Activated naive CD4-positive, alpha-beta T cell treated with anti-CD3 and anti-CD28 coated beads, Interleukin-2, amount 50 U/mL, for 24 hours (primary cell): ENCODE results near the gene ACAD8.
A peak's percentile ranks its signal among the peaks of the same experiment; 100 is the strongest.

Experiments
- H3K27ac Mint-ChIP-seq: one replicate; pipeline ENCODE4 v1.8.0; 2021; ENCODE audit warnings: mild to moderate bottlenecking, mixed read lengths
- H3K27me3 Mint-ChIP-seq: one replicate; pipeline ENCODE4 v1.8.0; 2021; ENCODE audit warnings: mixed read lengths
- H3K36me3 Mint-ChIP-seq: one replicate; pipeline ENCODE4 v1.8.0; 2021; ENCODE audit warnings: mixed read lengths
- H3K4me1 Mint-ChIP-seq: one replicate; pipeline ENCODE4 v1.8.0; 2021; ENCODE audit warnings: mixed read lengths
- H3K4me3 Mint-ChIP-seq: one replicate; pipeline ENCODE4 v1.8.0; 2021; ENCODE audit warnings: mild to moderate bottlenecking, mixed read lengths
- H3K9me3 Mint-ChIP-seq: one replicate; pipeline ENCODE4 v1.8.0; 2021; ENCODE audit warnings: mixed read lengths

Gene ACAD8

GRCh38 chr11:134289167-134289566, 35.8 kb downstream of the ACAD8 start:
- Mint-ChIP-seq H3K4me1 (no peaks in the 10 kb centered on the region), H3K27me3 (no peaks in the 10 kb centered on the region), H3K36me3 (no peaks in the 10 kb centered on the region), H3K4me3 (no peak overlapping the region), H3K9me3 (no peaks in the 10 kb centered on the region), H3K27ac (no peak overlapping the region)

DNA sequence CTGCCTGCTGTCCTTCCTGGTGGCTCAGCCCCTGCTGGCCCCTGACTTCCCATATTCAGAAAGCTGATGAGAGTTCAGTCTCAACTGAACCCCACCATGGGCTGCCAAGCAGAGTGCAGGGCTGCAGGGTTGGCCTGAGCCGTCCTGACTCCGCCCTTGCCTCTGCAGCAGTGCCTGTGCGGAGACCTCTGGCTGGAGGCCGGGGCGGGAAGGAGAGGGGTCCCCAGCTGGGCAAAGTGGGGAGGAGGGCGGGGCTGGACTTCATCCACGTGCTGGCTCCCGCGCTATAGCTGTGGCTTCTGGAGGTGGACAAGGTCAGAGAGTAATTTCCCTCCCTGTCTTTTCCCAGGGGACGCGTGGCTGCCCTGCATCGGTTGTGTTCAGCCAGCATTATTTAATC, 36.4 kb downstream of the ACAD8 start:
- H3K36me3 Mint-ChIP-seq, result no peaks in the 10 kb centered on the region
- no peak overlapping the region for H3K4me3 Mint-ChIP-seq
- no peaks in the 10 kb centered on the region for H3K9me3 Mint-ChIP-seq
- H3K27me3 Mint-ChIP-seq, result no peaks in the 10 kb centered on the region
- H3K27ac Mint-ChIP-seq, result no peak overlapping the region
- no peaks in the 10 kb centered on the region for H3K4me1 Mint-ChIP-seq

GRCh38 chr11:134290646-134291045, 37.3 kb downstream of the ACAD8 start:
- Mint-ChIP-seq H3K27me3 (no peaks in the 10 kb centered on the region), H3K36me3 (no peaks in the 10 kb centered on the region), H3K27ac (peak overlapping the region; percentile 19), H3K4me1 (no peaks in the 10 kb centered on the region), H3K4me3 (no peak overlapping the region), H3K9me3 (no peaks in the 10 kb centered on the region)

DNA sequence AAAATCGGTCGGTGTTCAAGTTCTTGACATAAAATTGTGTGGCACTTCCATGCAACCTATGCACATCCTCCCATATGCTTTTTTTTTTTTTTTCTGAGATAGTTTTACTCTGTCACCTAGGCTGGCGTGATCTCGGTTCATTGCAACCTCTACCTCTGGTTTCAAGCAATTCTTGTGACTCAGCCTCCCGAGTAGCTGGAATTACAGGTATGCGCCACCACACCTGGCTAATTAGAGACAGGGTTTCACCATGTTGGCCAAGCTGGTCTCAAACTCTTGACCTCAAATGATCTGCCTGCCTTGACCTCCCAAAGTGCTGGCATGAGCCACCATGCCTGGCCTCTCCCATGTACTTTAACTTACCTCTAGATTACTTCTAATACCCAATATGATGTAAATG, 37.8 kb downstream of the ACAD8 start:
- Mint-ChIP-seq H3K27me3 (no peaks in the 10 kb centered on the region), H3K27ac (peak overlapping the region; percentile 19), H3K36me3 (no peaks in the 10 kb centered on the region), H3K4me3 (no peak overlapping the region), H3K9me3 (no peaks in the 10 kb centered on the region), H3K4me1 (no peaks in the 10 kb centered on the region)

GRCh38 chr11:134292661-134293060, 39.3 kb downstream of the ACAD8 start:
- no peak overlapping the region for H3K4me3 Mint-ChIP-seq
- H3K36me3 Mint-ChIP-seq, result no peaks in the 10 kb centered on the region
- H3K27ac Mint-ChIP-seq, result no peak overlapping the region
- H3K9me3 Mint-ChIP-seq, result no peaks in the 10 kb centered on the region
- H3K27me3 Mint-ChIP-seq, result no peaks in the 10 kb centered on the region
- no peaks in the 10 kb centered on the region for H3K4me1 Mint-ChIP-seq

DNA sequence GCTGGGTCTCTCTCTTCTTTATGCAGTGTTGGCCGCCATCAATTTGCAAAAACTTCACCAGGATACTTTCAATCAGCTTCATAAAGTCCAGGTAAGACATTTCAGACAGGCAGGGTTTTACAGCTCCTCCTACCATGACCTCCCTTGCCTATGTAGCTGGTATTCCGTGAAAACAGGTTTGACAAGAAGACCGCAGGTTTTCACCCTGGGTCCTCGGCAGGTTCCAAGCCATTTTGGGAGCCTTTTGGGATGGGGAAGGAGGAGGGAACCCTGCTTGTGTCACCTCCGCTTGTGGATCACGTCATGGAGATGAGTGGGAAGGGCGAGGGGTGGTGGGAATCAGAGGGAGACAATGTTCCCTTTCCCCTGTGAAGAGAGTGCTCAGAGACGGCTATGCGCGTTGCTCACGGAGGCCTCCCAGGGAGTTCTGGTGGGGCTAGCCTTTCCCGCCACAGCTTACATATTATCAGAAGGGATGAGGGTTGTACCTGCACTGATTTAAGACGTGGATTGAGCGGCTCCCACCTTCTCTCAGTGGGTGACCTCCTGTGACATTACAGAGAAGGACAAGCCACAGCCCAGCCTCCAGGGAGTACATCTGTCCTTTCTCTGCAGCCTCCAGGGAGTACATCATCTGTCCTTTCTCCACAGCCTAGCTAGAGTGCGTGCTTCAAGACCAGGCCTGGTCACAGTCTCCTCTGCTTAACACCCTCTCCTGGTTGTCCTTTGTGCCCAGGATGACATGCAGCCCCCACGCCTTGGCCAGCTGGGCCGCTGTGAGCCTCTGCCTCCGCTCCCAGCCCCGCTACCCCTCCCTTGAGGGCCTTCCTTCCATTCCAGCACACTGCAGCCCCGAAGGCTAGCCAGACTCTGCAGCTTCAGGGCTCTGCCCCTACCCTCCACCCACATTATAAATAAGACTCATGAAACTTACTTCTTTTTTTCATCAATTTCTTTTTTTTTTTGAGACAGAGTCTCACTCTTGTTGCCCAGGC, 40.0 kb downstream of the ACAD8 start:
- Mint-ChIP-seq H3K4me1 (no peaks in the 10 kb centered on the region), H3K27ac (no peak overlapping the region), H3K27me3 (no peaks in the 10 kb centered on the region), H3K36me3 (no peaks in the 10 kb centered on the region), H3K9me3 (no peaks in the 10 kb centered on the region), H3K4me3 (no peak overlapping the region)

DNA sequence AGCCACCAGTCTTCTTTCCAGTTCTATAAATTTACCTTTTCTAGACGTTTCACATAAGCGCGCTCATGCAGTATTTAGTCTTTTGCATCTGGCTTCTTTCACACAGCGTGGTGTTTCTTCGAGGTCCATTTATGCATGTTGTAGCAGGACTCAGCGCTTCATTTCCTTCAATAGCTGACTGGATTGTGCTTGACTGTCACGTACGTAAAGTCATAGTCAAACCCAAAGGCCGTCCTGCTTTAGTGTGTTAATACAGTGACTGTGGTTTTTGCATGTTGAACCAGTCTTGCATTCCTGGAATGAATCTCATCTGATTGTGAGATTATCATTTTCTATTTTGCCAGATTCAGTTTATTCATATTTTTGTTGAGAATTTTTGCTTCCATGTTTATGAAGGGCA, 41.3 kb downstream of the ACAD8 start:
- no peaks in the 10 kb centered on the region for H3K4me1 Mint-ChIP-seq
- H3K36me3 Mint-ChIP-seq, result peaks cover 3% of the 10 kb centered on the region
- H3K9me3 Mint-ChIP-seq, result no peaks in the 10 kb centered on the region
- H3K27me3 Mint-ChIP-seq, result no peaks in the 10 kb centered on the region
- H3K4me3 Mint-ChIP-seq, result no peak overlapping the region
- H3K27ac Mint-ChIP-seq, result no peak overlapping the region

GRCh38 chr11:134312223-134312622, 58.9 kb downstream of the ACAD8 start:
- Mint-ChIP-seq H3K9me3 (no peaks in the 10 kb centered on the region), H3K27me3 (no peaks in the 10 kb centered on the region), H3K4me1 (no peaks in the 10 kb centered on the region), H3K4me3 (no peak overlapping the region), H3K27ac (no peak overlapping the region), H3K36me3 (peaks cover 1% of the 10 kb centered on the region)

DNA sequence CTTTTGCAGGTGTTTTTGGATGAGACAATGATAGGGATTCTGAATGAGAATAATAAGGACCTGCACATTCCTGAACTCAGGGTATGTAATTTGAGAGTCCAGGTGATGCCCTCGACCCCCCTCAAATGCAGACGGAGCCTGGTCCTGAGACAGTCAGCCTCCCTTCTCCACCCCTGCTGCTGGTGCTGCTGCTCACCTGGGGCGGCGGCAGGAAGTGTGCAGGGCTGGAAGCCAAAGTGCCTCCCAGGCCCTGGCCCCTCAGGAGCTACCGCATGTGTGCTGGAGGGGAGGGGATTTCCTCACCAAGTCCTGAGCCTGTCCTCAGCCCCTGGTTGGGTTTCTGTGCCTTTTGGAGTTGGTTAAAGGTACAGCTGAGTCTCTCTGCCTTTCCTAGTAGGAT, 59.4 kb downstream of the ACAD8 start:
- Mint-ChIP-seq H3K4me1 (no peaks in the 10 kb centered on the region), H3K36me3 (peaks cover 1% of the 10 kb centered on the region), H3K4me3 (no peak overlapping the region), H3K27ac (no peak overlapping the region), H3K9me3 (peaks cover 3% of the 10 kb centered on the region), H3K27me3 (no peaks in the 10 kb centered on the region)

DNA sequence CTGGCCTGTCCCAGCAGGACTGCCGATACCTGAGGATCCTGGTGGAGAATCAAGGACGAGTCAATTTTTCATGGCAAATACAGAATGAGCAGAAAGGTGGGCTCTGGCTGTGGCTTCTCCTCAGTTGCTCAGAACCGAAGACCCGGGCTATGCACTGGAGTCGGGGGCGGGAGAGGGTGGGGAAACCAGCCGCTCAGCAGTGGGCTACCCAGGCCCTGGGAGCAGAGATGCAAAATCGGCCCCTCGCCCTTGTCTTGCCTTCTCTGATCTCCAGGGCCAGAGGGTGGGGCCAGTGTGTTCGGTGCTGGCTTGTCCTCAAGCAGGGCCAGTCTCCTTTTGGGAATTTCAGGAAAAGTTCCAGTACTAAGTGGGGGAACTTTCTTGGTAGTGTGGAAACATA, 60.0 kb downstream of the ACAD8 start:
- H3K27me3 Mint-ChIP-seq, result no peaks in the 10 kb centered on the region
- H3K27ac Mint-ChIP-seq, result no peak overlapping the region
- H3K4me3 Mint-ChIP-seq, result no peak overlapping the region
- peaks cover 2% of the 10 kb centered on the region for H3K36me3 Mint-ChIP-seq
- peaks cover 5% of the 10 kb centered on the region for H3K9me3 Mint-ChIP-seq
- H3K4me1 Mint-ChIP-seq, result no peaks in the 10 kb centered on the region

DNA sequence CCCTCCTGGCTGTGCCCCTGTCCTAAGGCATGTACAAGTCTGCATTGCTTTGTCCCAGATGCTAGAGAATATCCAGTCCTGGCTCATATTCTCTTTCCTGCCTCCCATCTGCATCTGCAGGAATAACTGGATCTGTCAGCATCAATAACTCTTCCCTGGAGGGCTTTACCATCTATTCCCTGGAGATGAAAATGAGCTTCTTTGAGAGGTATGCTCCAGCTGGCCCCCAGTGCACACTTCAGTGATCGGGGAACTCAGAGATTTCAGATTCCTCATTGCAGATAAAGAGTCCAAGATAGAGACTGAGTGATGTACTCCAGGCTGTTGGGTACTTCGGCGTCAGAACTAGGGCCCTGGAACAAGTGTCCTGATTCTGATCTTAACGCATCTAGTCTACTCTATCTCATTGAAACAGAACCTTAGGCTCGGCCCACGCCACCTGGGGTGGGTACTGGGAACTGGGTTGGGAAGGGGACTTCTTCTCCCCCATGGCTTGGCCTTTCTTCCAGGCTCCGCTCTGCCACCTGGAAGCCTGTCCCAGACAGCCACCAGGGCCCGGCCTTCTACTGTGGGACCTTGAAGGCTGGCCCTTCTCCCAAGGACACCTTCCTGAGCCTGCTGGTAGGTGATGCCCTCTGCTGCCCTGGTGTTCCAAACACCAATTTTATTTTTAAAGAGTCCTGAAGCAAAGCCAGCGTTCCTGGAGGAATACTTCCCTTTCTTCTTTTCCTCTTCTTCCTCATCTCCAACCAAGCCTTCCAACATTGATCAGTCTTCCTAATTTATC, 60.6 kb downstream of the ACAD8 start:
- H3K27me3 Mint-ChIP-seq, result no peaks in the 10 kb centered on the region

More for the DNA sequence above, 60.6 kb downstream of the ACAD8 start:
- Mint-ChIP-seq H3K4me1 (no peaks in the 10 kb centered on the region), H3K36me3 (peaks cover 6% of the 10 kb centered on the region), H3K4me3 (no peak overlapping the region), H3K9me3 (peaks cover 5% of the 10 kb centered on the region), H3K27ac (no peak overlapping the region)
